CD4-positive, alpha-beta T cell treated with Interleukin-2 at 100 ng/mL for 4 hours (primary cell): Measurements from ENCODE around the gene GRIK3.

Experiments
- DNase-seq: peaks from one replicate; pipeline ENCODE4 v3.0.0-alpha.2; 2020; ENCODE audit warnings: low spot score

Gene GRIK3

DNA sequence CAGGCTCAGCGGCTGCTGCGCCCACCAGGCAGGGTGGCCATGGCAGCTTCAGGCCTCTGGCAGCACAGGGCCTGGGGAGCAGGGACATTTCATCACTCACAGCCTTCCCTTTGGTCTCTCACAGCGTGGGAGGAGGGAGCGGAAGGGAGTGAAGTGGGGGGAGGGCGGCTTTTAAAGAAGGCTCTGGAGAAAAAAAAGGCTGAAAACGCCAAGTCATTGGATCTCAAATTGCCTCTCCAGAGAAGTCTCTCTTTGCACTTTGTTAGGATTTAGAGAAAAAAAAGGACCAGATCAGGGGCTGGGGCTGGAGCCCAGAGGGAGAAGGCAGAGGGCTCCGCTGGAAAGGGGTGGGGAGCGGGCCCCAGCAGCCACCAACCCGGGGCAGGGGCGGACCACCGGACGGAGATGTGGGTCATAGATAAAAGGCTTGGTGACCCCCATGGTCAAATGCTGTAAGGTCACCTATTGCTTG, 209.9 kb downstream of the GRIK3 start:
- DNase-seq: no peak

DNA sequence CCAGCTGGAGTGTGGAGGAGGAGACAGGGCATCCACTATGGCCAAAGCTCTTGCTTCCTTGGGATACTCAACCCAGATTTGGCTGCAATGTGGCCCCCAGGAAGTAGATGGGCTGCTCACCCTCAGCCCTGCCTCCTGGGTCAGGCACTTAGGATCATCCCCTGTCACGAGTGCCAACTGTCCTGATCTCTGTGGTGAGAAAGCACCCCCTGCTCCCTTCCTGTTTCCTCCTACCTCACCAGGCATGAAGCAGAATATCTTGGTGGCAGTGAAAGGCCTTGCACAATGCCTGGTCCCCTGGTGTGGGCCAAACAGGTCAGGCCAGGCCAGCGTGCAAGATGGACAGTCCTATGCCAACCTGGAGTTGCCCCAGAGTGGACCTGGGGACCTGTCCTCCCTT, 211.7 kb downstream of the GRIK3 start:
- no peak for DNase-seq

DNA sequence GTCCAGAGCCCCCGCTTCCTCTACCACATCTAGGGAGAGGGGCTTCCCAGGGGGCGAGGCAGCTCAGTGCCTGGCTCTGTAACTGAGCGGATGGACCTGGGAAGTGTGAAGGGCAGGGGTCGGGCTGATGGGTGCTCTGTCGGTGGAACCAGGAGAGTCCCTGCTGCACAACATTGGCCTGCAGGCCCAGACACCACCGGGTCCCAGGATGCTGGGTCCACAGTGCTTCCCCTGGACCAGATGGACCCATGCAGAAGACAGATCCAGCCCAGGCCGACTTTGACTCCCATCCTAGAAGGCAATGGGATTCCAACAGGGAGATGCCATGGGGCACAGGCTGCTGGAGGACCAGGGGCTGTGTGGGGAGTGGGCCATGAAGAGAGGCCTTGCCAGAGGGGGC, 212.9 kb downstream of the GRIK3 start:
- DNase-seq: no peak

DNA sequence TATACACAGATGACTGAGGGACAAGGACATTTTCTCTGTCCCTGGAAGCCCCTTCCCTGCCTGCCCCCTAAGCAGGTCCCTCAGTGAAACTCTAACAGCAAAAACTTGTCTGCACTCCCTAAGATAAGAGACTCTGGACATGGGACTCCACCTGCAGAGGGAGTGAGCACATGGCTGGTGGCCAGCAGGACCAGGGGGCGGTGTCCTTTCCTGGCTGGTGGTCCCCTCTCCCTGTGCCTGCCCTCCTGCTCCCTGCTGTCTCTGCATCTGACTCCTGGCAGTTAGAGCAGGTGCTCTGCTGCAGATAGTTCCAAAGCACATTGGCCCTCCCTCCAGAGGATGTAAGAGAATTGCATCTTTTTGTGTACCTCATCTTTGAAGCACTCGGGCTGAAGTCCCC, 215.5 kb downstream of the GRIK3 start:
- no peak for DNase-seq

DNA sequence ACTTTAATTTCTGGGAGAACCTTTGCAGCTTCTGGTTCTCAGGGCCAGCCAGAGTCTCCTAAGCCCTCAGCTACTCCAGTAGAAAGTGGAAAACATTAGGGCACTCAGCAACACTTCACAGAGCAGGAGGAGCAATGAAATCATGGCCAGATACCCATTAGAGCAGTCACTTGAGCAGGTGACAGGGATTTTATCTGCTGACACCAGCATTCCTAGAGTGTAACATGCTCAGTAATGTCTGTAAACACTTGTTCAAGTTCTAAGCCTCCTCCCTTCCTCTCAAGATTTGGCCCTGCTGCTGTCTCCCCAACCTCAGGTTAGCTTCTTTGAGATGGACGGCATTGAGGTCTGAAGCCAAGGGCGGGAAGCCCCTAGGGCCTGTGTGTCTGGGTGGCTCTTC, 218.0 kb downstream of the GRIK3 start:
- no peak for DNase-seq

DNA sequence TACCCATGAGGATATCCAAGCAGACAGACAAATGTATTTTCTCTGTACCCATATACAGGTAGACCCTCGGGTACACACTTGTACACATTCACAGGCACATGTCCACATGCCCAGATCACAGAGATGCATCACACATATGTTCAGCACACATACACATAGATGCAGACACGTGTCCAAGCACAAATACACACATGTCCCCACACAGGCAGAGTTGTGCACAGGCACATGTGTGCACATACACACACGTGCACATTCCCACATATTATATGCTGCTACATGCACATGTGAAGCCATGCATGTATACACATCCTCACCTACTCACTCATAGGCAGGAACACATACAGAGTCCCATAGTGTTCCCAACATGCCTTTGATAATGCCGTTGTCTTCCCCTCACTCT, 219.5 kb downstream of the GRIK3 start:
- no peak for DNase-seq

DNA sequence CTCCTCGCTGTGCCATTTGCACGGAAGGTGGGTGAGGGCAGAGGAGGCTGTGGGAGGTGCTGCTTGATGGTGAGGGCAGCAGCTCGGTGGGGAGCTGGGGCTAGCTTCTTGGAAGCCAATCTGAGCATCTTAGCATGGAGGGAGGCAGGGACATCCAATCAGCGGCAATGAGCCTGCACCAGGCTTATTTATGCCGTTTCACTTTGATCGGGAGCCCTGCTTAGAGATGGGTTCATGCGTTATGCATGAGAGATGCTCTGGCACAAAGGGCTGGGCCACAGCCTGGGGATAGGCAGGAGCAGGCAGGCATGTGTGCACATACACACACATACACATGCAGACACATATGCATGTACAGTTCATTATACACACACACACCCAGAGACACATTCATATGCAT, 220.2 kb downstream of the GRIK3 start:
- DNase-seq: no peak

DNA sequence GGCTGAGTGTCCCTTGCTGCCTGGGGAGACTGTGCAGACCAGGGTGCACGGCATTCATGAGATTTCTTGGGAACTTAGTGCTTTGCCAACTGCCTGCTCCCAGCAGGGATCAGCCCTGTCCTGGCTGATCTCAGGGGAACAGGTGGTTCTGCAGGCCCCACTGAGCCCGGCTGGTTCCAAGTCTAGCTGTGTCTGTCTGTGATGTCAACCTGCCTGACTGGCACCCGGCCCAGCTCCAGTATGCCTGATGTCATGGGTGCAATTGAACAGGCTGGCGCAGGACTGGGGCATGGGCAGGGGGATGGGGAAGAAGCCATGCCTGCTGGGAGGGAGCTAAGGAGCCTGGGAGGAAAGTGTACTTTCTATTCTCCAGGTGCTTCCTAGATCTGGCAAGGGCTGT, 227.1 kb downstream of the GRIK3 start:
- DNase-seq: no peak

DNA sequence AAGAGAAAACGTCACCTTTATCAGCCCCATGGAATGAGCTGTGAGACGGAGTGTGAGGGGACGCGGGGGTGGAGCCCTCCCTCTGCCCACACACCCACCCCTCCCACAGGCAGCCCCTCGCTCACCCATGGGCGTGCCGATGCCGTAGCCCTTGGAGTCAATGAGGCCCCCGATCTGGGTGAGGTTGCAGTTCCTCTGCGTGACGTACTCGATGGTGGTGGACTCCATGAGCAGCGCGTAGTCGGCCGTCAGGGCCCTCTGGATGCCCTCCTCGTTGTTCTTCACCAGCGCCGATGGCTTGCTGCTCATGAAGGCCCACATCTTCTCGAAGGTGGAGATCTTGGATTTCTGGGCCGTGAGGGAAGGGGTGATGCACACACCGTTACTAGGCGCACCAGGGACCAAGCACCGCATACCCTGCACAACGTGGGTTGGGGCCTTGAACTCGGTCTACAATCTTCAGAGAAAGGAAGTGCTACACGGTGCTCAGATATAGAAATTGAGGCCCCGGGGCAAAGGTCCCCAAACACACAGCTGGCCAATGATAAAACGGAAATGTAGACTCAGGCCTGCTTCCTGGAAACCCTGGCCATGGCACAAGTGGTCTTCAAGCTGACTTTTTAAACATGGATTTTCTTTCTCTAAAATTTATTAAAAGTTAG, 228.2 kb downstream of the GRIK3 start:
- no peak for DNase-seq

DNA sequence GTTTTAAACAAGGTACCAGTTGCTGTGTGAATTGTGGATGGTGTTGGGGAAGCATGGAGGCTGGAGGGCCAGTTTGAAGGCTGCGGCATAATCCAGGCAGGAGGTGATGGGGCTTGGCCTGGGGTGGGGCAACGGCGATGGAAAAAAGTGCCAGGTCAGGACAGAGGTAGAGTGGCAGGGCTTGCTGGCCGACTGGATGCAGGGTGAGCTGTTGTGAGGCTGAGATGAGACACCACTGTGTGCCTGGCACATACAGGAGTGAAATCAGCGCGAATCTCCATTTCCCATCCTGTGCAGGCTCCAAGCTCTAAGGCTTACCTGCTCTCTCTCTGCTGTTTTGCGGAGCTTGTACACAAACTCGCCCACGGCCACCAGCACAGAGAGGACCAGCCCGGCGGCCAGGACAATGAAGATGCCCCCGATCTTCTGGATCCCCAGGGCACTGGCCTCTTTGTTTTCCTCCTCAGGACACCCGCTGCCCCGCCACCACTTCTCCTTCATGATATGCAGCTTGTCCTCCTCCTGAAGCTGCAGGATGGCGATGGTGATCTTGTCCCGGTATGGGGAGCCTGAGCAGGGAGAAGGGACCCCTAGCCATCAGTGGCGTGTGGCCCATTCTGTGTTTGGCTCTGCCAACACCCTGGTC, 229.5 kb downstream of the GRIK3 start:
- DNase-seq: no peak

DNA sequence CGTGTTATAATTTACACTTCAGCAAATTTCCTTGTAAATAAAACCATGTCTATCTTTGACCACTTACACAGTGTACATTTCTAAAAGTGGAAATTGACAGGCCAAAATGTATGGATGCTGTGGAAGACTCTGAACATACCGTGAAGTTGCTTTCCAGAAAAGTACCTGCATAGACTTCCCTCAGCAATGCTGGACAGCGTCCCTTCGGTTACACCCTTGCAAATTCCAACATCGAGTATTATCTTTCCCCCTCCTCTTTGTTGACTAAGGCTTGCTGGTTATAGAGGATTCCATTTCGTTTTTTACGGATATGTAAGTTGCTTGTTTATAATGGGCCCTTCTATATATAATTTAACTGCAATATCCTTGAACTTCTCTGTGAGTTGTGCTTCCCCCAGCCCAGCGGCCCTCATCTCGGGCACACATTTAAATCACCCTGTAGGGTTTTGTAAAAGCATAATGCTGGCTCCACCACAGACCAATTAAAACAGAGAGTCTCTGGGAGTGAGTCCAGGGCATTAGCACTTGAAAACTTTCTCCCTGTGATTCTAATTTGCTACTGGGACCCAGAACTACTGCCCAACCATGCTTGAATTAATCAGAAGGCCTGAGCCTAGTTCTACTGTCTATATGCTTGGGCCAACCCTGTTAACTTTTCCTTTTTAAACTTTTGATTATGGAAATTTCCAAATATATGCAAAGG, 230.3 kb downstream of the GRIK3 start:
- DNase-seq: no peak

DNA sequence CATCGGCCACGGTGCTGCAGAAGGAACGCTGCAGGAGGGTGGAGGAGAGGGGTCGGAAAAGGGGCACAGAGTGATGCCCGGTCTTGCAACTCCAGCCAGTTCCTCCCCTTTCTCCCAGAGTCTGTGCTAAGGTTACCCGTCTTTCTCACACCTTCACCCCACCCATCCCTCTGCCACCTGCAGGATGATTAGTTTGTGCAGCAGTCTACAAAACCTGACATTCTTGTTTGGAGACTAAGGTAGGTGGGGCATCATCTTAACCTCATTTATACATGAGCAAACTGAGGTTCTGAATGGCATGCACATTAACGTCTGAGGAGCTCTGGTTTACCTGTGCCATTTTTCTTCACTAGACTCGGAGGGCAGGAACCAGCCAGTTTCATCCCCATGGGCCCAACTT, 232.3 kb downstream of the GRIK3 start:
- no peak for DNase-seq

DNA sequence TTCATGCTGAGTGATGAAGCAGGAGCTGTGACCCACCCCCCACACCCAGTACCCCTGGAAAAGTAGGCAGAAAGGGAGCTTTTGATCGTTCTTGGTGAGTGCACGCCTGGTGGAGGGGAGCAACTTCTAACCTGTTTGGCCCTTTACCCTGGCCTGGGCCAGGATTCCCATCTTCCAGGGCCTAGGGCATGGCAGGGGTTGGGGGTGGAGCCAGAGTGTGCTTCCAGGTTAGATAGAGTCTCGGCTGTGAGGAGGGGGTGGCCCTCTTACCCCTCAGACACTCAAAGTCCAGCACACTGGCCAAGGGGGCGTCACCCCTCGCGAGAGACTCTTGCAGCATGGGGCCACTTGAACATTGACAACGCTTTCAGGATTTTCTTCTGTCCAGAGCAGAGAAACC, 236.6 kb downstream of the GRIK3 start:
- no peak for DNase-seq

DNA sequence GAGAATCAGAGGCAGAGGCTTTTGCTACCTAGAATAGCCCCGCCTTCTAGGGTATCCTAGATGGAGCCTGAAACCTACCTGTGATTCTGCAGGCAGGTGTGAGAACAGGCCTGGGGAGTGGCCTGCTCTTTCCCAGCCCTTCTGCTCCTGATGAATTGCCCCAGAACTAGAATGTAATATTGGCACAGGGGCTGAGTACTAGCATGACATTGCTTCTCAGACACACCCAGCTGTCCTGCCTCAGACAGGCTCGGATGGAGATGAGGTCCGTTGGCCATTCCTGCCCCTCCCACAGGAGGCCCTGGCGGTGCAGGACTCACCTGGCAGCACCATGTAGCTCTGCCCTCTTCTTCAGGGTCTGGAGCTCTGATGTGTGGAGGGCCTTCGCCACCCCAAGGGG, 237.6 kb downstream of the GRIK3 start:
- DNase-seq: no peak

DNA sequence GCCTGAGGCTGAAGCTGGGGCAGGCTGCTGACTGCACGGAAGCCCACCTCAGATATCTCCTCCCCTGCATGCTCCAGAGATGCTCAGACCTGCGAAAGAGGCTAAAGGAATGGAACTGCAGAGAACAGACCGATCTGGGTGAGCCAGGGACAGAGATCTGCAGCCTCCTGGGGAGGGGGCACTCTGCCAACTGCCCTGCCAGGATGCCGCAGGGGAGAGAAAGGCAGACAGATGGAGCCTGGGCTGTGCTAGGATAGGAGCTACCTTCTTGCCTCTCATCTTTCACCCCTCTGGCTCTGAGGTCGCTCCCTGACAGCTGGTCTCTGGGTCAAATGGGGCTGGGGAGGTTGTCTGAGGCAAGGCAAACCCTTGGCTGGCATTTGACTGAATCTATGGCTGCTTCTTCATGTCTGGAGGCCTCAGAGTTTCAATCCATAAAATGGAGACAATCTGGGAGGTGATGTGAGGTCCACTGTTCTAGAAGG, 238.2 kb downstream of the GRIK3 start:
- DNase-seq: no peak

DNA sequence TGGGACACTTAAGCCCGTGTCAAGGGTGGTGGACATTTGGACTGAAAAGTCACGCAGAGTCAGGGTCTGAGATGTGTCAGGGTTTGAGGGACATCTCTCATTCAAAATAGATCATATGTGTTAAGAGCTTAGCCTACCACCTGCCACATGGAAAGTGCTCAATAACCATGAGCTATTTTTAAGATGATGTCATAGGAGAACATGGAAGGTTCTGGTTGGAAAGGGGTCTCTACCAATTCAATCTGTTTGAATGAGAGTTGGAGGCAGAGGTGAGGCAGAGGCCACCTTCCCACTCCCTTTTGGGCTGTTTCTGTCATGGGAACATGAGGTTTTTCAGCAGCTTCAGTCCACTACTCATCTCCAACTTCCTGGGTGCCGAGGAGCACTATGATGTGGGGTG, 239.9 kb downstream of the GRIK3 start:
- DNase-seq: no peak

DNA sequence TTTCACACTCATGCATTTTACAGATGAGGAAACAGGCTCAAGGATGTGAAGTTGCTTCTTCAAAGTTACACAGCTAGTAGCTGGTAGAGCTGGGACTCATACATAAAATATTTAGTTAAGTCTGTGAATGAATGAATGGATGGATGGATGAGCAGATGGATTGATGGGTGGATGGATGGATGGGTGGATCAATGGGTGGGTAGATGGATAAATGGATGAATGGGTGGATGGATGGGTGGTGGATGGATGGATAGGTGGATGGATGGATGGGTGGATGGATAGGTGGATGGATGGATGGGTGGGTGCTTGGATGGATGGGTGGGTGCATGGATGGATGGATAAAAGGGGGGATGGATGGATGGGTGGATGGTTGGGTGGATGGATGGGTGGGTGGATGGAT, 240.9 kb downstream of the GRIK3 start:
- no peak for DNase-seq

DNA sequence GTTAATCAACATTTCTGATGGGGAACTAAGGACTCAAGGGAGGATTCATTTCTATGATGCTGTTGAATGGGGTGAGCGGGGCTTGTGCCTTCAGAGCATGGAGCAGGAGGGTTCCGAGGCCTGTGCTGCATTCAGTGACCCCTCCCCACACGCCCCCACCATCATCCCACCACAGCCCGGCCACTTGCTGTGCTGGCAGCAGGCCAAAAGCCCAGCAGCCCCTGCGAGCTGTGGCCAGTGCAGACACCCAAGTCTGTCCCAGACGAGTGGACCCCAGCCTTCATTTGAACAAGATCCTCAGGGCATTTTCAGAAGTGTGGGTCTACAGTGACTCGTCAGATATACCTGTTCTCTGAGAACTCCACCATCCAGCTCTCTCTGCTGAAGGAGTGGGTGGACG, 242.0 kb downstream of the GRIK3 start:
- no peak for DNase-seq

DNA sequence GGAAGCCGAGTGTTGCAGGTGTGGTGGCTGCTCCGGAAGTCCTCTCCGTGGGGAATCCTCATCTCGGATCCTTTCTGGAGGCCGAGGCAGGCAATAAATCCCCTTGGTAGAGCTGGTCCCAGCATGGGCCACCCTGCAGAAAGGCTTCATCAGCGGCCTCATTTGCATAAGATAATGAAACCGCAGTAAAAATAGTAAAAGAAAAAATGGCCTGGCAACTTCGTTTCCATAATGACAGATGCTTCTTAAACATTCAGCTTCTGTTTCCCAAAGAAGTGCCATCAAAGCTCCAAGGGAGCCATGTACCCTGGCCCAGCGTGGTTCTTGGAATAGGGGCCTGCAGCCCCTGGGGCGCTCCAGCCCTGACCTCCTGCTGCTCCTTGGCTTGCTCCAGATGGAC, 244.1 kb downstream of the GRIK3 start:
- DNase-seq: no peak

DNA sequence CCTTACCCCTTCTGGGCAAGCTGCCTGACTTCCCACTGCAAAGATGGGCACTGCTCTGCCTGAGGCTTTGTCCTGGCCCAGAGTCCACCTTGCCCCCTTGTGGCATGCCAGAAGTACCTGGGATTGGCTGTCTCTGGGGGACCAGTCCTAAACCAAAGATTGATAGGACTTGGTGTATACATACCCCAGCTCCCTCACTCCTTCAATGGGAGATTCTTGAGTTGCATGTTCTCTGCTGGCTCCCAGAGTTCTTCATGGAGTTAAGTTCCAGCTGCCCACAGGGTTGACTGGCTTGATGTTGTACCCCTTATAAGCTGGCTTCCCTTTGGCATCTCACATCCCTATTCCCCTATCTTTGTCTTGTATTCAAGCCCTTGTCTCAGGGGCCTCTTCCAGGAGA, 244.8 kb downstream of the GRIK3 start:
- DNase-seq: no peak

DNA sequence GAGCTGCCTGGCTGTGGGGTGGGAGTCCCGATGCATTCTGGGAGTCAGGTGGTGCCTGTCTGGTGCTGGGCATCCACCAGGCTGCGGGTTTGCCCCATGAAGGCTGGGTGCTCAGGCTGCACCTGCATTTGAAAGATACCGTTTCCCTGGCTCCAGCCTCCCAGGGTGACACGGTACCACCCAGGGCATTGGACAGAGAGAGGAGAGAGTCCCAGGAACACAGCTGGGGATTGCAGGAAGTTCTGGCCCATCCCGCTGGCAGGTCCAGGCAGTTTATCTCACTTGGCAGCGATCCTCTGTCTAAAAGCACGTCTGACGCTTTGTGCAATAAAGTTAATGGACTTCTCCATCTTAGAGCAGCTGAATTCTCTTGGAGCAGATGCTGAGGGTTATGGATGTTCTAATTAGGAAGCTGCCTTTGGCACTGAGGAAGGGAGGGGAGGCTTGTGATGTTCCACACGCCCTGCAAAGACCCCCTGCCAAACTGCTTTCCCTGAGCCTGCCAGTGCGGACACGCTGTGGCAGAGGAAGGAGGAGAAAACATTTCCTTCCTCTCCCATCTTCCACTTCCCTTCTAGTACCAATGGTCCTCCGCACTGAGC, 246.9 kb downstream of the GRIK3 start:
- DNase-seq: no peak

DNA sequence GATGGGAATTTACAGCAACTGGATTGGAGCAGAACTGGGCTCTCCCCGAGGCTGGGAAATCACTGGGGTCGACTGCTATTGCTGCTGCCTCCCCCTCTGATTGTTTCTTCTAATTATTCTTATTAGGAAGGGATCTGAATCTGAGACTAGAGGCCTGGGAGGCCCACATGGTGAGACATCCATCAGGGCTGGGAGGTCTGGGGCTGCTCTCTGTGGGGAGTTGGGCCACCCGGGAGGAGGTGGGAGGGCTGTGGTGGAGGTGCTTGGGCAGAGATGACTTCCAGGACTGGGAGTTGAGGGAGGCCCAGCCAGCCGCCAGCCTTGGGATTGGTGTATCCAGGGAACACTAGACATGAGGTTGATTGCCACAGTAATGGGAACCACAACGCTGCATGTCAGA, 247.9 kb downstream of the GRIK3 start:
- no peak for DNase-seq
